NCI-H460 (cell line): ENCODE data around the gene AMDHD2. TPM values are rescaled to one million over a fixed set of nuclear protein-coding genes. Genes with fewer than 3 reads are reported as not detected.

Experiments
- DNase-seq: peaks from one replicate; pipeline ENCODE4 v3.0.0-alpha.2; 2016; ENCODE audit warnings: low read depth; ENCODE audit errors: extremely low read depth
- total RNA-seq: library from RNA; depleted of rRNA; stranded (reverse); fragments of >200 nt; shearing (Covaris generic); gene quantifications from 2 replicates; pipeline ENCODE4 v1.2.3, GENCODE V29; 2014

The AMDHD2 gene
- total RNA-seq, 1 experiment from 2014 or later = 9.5 TPM

DNA sequence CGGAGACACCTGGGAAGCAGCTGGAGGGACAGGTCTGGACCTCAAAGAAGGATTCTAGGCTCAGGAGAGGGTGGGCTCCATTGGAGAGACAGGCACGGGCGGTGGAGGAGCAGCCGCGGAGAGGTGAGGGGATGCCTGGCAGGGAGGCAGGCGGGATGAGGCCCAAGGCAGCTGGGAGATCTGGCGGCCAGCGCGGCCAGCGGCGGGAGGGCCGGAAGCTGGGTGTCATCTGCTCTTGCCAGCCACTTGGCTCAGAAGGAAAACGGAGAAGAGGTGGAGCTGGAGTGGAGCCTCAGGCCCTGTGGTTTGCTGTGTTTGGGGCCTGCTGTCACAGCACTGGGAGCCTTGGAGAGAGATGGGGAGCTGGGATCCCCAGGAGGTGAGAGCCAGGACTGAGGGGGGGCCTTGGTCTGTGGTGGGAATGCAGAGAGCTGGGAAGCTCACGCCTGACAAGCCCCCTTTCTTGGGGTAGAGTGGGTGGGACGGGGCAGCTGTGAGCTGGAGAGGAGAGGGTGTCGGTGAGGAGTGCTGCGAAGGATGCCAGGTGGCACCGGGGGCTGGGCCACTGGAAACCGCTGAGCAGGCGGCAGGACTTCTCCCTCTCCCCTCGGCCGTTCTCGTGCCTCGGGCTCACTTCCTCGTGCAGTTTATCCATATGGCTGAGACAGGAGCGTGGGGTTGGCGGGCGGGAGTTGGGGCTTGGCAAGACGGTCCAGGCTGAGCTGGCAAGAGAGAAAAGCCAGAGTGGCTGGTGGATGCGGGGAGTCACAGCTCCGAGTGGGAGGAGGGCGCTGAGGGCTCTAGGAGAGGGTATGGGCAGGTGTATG, 37.2 kb upstream of the AMDHD2 start:
- no peak for DNase-seq

DNA sequence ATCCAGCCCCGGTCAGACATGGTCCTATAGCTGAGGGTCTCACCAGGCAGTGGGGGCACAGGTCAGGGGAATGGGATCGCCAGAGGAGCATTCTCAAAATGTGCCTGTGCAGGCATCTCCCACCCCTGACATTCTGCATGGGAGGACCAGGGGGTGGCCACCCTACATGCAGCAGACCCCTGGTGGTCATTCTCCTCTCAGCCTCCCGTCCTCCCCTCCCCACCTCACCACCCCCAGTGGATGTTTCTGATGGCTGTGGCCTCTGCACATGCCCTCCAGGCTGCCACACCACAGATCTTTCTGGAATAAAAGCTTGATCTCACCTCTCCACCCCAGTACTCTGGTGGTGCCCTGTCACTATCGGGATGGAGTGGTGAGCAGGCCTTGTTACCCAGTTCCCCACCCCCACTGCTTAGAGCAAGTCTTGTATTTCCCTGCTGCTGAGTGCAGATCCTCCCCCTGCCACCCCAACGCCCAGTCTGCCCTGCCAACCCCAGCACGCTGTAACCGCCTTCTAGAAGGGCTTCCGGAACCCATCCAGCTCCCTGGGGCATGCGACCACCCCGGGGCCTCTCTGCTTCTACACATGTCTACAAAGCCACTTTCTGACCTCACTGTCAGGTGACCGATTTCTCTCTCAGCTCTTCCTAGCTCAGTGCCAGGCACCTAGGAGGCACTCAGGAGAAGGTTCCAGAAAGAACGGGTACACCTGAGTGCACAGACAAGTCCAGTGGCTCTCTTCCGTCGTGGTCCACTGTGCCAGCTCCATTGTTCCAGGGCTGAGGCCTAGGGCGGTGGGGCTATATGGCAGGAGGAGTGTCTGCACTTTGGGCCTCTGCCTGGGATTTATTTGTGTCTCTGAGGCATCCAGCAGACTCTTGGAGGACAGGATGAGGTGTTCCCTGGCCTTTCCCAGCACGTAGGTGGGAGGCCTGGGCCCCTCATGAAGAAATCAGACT, 36.0 kb upstream of the AMDHD2 start:
- no peak for DNase-seq

DNA sequence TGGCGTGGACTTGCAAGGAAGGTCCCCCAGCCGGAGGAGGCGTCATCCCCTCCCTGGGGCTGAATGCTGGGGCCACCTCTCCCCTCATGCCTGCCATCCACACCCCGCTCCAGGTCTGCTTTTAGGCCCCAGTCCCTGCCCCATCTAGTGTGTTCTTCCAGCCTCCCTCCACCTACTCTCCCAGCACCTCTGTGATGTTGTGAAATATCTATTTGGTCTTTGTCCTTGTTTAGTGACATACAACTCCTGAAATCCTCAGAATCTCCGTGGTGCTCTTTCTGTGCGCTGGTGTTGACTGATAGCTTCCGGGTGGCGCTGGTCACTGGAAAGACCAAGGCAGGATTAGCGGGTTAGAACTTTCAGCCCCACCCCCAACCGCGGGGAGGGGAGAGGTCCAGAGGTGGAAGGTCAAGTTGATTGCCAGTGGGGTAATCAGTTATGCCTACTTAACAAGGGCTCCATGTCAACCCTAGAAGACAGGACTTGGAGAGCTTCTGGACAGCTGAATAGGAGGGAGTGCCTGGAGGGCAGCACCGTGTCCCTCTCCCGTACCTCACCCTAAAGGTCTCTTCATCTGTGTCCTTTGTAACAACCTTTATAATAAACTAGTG, 35.2 kb upstream of the AMDHD2 start:
- DNase-seq = no peak

DNA sequence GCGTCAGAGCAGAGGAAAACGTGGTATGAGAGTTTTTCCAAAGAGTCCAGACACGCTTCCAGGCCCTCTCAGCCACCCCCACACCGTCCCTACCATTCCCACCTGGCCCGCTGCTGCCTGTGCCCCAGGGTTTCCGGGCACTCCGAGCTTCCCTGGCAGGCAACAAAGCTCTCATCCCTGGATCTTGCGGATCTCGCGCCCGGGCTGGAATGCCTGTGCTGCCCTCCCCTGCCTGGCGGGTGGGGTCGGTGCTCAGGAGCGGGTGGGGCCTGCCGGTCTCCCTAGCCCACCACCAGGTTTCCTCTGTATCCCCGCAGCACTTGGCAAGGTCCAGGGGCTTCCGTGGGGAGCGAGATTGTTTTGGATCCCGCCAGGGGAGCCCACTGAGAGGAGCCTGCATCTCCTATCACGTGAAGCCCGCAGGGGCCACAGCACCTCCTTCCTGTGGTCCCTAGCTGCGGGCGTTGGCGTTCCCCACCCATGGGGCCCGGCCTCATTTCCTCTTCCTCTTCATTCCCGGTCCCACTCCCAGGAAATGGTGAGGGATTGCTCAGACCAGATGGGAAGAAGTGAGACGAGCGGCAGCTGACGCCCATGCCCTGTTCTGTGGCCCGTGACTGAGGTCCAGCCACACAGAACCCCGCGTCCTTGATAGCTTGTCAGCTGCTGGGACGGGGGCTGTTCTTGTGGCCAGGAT, 34.2 kb upstream of the AMDHD2 start:
- no peak for DNase-seq

DNA sequence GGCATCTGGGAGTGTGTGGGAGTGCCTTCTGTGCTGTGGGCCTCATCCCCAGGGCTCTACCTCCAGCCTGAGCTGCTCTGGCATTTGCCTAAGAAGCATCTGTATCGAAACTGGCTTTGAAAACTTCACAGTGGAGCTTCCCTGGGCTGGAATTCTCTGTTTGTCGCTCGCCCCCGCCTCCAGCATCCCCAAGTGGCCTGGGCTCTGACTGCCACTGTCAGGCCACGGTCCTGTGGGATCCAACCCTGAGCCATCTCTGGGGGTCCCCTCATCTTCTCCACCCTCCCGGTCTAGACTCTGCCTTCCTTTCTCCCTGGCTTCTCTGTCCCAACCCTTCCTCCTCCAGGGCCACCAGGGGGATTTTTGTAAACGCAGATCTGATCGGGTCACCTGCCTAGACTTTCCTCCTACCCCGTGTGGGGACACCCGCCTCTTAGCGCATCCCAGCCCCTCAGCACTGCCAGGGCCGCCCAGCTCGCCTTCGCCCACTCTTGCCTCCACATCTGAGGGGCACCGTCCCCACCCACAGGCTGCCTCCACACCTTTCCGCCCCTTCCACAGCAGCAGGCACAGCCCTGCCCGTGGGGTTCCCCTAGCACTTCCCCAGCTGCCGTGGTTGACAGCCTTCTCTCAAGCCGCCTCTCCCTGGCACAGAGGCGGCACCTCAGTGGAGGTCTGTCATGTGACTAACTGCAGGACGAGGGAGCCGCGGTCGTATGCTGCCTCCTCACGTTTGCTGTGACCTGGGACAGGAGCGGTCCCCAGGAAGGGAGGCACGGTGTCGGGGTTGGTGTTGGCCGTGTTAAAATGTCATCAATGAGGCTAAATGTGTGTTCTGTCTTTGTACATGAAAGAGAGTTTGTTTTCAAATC, 33.3 kb upstream of the AMDHD2 start:
- no peak for DNase-seq

DNA sequence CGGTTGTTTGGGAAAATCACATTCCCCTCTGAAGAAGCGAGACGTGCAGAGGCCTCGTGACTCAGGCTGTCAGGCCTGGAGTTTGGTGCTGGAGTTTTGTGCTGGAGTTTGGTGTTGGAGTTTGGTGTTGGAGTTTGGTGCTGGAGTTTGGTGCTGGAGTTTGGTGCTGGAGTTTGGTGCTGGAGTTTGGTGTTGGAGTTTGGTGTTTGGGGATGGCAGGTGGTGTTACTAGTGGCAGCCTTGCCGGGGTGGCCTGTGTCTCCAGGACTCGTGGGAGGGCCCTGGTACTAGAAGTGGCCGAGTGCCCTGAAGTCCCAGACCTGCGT, 32.7 kb upstream of the AMDHD2 start:
- DNase-seq = no peak

DNA sequence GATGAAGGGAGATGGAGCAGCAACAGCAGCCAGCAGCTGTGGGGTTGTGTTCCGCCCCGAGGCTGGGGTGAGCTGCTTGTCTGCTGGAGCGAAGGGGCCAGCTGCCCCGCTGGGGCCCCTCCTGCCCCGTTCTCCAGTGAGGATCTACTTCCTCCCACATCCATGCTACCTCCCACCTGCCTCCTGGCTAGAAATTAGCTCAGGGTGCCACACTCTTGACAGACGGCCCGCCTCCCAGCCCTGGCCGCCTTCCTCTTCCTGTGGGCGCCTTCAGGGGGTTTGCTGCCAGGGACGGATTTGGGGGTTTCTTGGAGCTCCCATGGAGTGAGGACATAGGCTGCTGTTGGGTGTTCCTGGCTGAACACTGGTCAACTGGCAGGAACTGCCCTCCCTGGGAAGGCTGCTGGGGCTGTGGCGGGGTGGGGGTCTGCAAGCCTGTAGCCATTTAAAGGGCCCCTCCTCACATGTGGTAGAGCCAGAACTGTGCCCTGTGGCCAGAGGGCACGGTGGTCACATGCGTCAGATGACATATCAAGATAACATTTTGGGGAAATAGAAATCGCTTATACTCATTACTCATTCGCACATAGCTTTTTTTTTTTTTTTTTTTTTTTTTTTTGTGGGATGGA, 32.2 kb upstream of the AMDHD2 start:
- DNase-seq = no peak

DNA sequence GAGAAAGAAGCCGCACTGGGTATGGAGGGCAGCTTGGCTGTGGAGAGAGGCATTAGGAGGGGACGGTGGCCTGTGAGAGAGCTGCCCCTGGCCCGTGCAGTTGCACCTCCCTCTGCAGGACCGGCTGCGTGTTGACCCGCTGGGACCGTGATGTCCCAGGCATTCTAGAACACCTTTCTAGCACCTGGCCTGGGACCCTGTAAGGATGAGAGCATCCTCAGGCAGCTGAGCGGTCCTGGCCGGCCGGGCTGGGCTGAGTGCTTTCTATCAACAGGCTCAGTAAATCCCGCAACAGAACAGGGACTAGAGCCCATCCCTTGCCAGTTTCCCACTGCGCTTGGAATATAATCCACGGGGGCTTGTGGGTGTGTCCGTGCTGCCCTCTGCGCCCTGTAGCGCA, 30.6 kb upstream of the AMDHD2 start:
- no peak for DNase-seq

DNA sequence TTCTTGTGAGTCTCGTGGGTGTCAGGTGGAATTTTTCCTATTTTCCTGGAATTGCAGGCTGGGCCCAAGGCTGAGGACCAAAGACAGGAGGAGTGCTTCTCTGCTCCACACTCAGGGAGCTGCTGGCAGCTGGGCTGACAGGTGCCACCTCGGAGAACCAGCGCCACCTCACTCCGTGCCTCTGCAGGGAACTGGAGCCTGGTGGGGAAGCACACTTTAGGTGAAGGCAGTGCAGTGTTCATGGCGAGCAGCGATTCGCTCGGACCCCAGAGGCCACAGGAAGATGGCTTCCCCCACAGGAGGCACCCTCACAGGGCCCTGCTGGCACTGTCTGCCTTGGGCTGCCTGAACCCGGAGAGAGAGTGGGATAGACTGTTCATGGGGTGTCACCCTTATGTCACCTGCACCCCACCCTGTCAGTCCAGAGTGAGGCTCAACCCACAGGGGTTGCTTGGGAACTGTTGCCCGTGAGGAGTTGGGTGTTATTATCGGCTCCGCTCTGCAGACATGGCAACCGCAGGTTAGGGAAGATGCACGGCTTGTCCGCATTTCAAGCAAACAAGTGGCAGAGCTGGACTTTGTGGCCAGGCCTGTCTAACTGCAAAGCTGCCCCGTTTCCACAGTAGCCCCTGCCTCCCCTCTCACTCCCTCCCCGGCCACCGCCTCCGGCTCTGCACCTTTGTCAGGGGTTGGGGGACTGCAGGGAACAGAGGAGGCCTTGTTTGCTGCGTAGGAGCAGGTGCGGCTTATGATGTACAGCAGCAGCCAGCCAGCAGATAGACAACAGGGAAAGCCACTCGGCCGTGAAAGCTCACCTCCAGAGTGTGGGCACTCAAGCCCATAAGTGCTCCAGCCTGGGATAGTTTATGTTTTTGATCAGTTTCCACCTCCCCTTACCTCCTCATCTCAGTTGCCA, 29.7 kb upstream of the AMDHD2 start:
- DNase-seq = no peak

DNA sequence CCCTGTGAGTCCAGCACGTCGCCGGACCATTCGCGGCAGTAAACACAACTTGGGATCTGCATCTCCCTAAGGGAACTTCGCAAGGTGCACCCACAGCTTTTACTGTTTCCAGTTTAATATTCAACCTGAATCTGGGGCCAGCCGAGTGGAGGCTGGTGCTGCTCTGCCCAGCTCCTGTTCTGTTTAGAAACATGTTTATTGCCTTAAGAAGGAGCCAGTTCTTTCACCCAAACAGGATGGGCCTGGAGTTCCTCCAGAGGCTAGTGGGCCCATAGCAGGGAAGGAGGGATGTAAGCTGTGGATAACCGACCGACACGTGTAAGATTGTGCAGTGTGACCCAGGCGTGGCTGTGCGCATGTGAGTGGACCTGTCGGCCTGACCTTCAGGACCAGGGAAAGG, 27.9 kb upstream of the AMDHD2 start:
- no peak for DNase-seq

DNA sequence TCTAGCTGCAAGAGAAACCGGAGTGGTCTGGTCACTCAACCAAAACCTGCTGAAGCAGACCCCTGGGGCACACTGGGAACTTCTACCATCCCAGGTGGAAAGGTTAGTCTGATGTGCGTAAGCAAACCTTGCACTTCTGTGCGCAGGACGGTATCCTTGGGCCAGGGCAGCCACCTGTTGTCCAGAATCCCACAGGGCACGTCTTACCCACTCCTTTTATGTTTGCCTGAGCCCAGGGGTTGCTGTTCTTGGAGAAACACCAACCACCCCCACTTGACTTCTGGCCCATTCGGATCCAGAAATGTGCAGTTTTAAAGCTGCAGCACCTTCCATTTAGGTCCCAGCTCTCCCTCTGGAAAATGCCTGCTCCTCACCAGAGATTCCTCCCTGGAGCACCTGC, 26.6 kb upstream of the AMDHD2 start:
- no peak for DNase-seq

DNA sequence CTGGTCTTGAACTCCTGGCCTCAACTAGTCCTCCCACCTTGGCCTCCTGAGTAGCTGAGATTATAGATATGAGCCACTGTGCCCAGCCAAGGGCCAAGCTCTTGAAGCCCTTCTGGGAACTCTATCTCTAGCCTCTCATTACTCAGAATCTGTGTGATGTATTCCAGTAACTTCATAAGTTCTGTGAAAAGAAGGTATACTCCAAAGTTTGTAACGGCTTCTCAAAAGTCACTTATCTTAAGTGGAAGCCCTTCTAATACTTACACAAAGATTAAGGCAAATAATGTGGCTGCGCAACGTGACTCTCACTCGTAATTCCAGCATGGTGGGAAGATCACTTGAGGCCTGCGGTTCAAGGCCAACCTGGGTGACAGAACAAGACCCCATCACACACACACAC, 25.6 kb upstream of the AMDHD2 start:
- no peak for DNase-seq

DNA sequence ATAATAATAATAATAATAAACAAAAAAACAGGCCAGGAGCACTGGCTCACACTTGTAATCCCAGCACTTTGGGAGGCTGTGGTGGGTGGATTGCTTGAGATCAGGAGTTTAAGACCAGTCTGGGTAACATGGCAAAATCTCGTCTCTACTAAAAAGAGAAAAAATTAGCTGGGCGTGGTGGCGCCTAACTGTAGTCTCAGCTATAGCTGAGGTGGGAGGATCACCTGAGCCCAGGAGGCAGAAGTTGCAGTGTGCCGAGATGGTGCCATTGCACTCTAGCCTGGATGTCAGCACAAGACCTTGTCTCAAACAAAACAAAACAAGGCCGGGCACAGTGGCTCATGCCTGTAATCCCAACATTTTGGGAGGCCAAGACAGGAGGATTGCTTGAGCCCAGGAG, 25.1 kb upstream of the AMDHD2 start:
- no peak for DNase-seq

DNA sequence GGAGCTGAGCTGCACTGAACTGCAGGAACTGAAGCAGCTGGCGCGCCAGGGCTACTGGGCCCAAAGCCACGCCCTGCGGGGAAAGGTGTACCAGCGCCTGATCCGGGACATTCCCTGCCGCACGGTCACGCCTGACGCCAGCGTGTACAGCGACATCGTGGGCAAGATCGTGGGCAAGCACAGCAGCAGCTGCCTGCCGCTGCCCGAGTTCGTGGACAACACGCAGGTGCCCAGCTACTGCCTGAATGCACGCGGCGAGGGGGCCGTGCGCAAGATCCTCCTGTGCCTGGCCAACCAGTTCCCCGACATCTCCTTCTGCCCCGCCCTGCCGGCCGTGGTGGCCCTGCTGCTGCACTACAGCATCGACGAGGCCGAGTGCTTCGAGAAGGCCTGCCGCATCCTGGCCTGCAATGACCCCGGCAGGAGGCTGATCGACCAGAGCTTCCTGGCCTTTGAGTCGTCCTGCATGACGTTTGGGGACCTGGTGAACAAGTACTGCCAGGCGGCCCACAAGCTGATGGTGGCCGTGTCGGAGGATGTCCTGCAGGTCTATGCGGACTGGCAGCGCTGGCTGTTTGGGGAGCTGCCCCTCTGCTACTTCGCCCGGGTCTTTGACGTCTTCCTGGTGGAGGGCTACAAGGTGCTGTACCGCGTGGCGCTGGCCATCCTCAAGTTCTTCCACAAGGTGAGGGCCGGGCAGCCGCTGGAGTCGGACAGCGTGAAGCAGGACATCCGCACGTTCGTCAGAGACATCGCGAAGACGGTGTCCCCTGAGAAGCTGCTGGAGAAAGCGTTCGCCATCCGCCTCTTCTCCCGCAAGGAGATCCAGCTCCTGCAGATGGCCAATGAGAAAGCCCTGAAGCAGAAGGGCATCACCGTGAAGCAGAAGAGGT, 23.7 kb upstream of the AMDHD2 start:
- no peak for DNase-seq

DNA sequence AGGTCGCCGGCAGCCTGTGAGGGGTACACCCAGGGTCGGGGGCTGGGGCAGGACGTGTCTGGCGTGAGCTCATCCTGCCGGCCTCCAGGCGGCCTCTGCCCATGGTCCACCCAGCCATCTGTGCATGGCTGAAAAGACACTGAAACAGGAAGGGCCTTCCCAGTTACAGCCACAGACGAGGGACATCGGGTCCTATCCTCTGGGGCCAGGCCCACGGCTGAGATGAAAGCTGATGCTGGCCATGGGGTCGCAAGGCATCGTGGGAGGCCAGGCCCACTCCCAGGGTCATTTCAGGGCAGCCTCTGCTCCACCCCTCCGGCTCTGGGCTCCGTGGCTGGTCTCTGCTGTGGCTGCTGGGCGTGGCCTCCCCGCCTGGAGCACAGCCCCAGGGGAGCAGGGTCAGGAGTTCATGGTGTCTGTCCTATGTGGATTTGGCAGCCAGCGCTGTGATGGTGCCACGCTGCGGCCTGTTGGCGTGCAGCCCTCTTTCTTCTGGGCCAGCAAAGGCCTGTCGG, 23.0 kb upstream of the AMDHD2 start:
- peak; percentile 30 for DNase-seq

DNA sequence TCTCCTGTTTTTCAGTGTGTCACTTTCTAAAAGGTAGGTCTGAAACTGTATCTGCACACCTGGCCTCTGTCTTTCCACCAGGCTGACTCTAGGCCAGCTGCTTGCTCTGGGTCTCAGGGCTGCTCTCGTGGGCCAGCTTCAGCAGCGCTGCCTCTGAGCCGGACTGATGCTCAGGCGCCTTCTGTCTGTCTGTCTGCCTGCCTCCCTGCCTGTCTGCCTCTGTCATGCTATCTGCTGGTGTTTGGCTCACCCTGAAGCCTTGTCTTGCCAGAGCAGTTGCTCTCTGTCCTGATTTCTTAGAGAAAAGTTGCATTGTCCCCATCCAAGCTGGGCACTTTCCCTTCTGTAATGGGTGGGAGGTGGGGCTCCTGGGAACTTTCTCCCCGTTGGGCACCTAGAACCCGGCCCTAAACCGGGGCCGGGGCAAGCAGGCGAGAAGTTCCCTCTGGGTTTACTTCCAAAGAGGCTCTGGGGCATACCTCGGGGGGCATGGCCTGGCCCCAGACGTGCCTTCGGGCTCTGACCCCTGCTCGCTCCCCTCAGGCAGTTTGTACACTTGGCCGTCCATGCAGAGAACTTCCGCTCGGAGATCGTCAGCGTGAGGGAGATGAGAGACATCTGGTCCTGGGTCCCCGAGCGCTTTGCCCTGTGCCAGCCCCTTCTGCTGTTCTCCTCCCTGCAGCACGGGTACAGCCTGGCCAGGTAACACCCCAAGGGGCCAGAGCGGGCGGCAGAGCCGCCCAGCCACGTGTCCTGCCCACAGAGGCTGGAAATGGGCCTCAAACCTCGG, 22.3 kb upstream of the AMDHD2 start:
- DNase-seq = no peak
